Naive thymus-derived CD4-positive, alpha-beta T cell (primary cell): Measurements from ENCODE around the gene PIP4K2A. TPM values are rescaled to one million over a fixed set of nuclear protein-coding genes. Genes with fewer than 3 reads are reported as not detected.

Source experiments
- ATAC-seq: fragments of 150-1000 bp; cut with Tn5 transposase; 2 replicates; pipeline ENCODE4 v1.10.0; 2021; ENCODE audit warnings: mild to moderate bottlenecking, moderate library complexity
- CTCF ChIA-PET: fragments of 350-600 bp; sonication (Branson Sonifier 250); formaldehyde crosslinking; loops from one replicate; lab custom pipeline; 2021; ENCODE audit warnings: antibody characterized with exemption; lab: Charles Lee
- POLR2A ChIA-PET: fragments of 350-600 bp; sonication (Branson Sonifier 250); formaldehyde crosslinking; loops from one replicate; lab custom pipeline; 2021; ENCODE audit warnings: antibody characterized with exemption, inconsistent platforms; lab: Charles Lee
- DNase-seq, 9 donors: peaks; one replicate each; pipeline versions ENCODE4 v3.0.0 to v3.0.0-alpha.2; 2020 to 2022; ENCODE audit warnings: mixed read lengths in 1 of 9
- H3K27ac ChIP-seq: one replicate; pipeline ENCODE4 v1.7.0; 2013; ENCODE audit warnings: mild to moderate bottlenecking, low read depth, low read length, moderate library complexity
- H3K27me3 ChIP-seq, 2 donors: one replicate each; pipeline ENCODE4 v1.7.0; 2013; ENCODE audit warnings: low read length in 2 of 2, mild to moderate bottlenecking in 2 of 2, moderate library complexity in 2 of 2; ENCODE audit not compliant: control insufficient read depth in 2 of 2, insufficient read depth in 2 of 2
- H3K36me3 ChIP-seq, 3 experiments: 1 replicate in 2 of 3; 2 replicates in 1 of 3; pipeline ENCODE4 v1.7.0; 2013; ENCODE audit warnings: low read length in 3 of 3, mild to moderate bottlenecking in 3 of 3, moderate library complexity in 1 of 3; ENCODE audit not compliant: insufficient read depth in 3 of 3, control insufficient read depth in 2 of 3
- H3K4me1 ChIP-seq, 2 donors: one replicate each; pipeline ENCODE4 v1.7.0; 2013; ENCODE audit warnings: low read length in 2 of 2, mild to moderate bottlenecking in 2 of 2, moderate library complexity in 1 of 2; ENCODE audit not compliant: control insufficient read depth in 2 of 2, insufficient read depth in 2 of 2
- H3K4me3 ChIP-seq: 2 replicates; pipeline ENCODE4 v1.7.0; 2013; ENCODE audit warnings: mild to moderate bottlenecking, low read length
- H3K9me3 ChIP-seq, 3 experiments: 1 replicate in 2 of 3; 2 replicates in 1 of 3; pipeline ENCODE4 v1.7.0; 2013; ENCODE audit warnings: low read length in 3 of 3; ENCODE audit not compliant: control insufficient read depth in 2 of 3
- H3K27ac Mint-ChIP-seq, 9 donors: one replicate each; pipeline ENCODE4 v1.8.0; 2020 to 2022; ENCODE audit warnings: mixed read lengths in 9 of 9, mild to moderate bottlenecking in 8 of 9, moderate library complexity in 5 of 9, inconsistent platforms in 2 of 9
- H3K27me3 Mint-ChIP-seq, 5 donors: one replicate each; pipeline ENCODE4 v1.8.0; 2021 to 2022; ENCODE audit warnings: mixed read lengths in 5 of 5, mild to moderate bottlenecking in 1 of 5
- H3K36me3 Mint-ChIP-seq, 5 donors: one replicate each; pipeline ENCODE4 v1.8.0; 2020 to 2022; ENCODE audit warnings: mixed read lengths in 5 of 5, mild to moderate bottlenecking in 3 of 5, inconsistent platforms in 1 of 5
- H3K4me1 Mint-ChIP-seq, 7 donors: one replicate each; pipeline ENCODE4 v1.8.0; 2020 to 2022; ENCODE audit warnings: mixed read lengths in 7 of 7, mild to moderate bottlenecking in 3 of 7, inconsistent platforms in 1 of 7
- H3K4me3 Mint-ChIP-seq, 10 donors: one replicate each; pipeline ENCODE4 v1.8.0; 2020 to 2022; ENCODE audit warnings: mild to moderate bottlenecking in 10 of 10, mixed read lengths in 10 of 10, moderate library complexity in 6 of 10, inconsistent platforms in 2 of 10
- H3K9me3 Mint-ChIP-seq, 11 donors: one replicate each; pipeline ENCODE4 v1.8.0; 2020 to 2022; ENCODE audit warnings: mixed read lengths in 11 of 11, mild to moderate bottlenecking in 4 of 11, inconsistent platforms in 1 of 11, moderate library complexity in 1 of 11
- intact Hi-C, 2 donors: fragments of 100-400 bp; cut with micrococcal nuclease; formaldehyde crosslinking; loops; one replicate each; pipeline ENCODE4 v1.15.1; 2023
- polyA plus RNA-seq, 2 donors: library from polyadenylated mRNA; unstranded; fragments of 300-500 nt; fragmentation: Illumina TruSeq; gene quantifications; one replicate each; pipeline ENCODE4 v1.2.3, GENCODE V29; 2021
- total RNA-seq, 6 experiments: library from RNA in 5 of 6; stranded (reverse) in 5 of 6; gene quantifications; 1 replicate in 5 of 6; 2 replicates in 1 of 6; pipeline ENCODE4 v1.2.3 and lab custom pipeline; 2021 to 2026

The PIP4K2A gene
- total and polyA plus RNA-seq, 7 experiments from 2014 or later, result 40.9 to 152 (median 134) TPM

DNA sequence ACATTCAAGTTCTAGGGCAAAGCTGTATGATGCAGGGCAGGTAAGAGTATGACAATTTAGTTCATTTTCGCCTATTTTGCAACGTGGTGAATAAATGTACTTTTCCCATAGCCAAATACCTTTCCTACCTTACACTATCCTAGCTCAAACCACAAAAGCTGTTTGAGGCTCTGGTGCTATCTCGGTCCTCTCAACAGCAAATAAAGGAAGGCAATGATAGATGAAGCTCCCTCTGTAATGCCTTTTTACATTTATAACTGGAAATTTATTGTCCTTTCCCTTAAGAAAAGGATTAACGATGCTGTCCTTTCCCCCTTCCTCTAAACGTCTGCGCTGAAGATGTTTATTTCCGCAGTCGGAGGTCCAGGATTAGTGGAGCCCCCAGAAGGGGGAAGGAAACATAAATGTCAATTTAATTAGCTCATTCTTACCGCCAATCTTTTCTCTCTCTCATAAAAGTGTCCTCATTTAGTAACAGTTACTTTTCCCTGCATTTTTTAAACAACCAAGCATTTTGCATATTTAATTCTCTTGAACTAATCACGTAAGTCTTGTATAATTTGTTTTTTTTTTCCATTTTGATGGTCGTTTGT, 114.6 kb downstream of the PIP4K2A start:
- Histone ChIP-seq H3K36me3 (peaks cover 0 to 9% (median 9%) of the 10 kb centered on the region in 3 experiments), H3K4me3 (no peak overlapping the region), H3K9me3 (no peaks in the 10 kb centered on the region), H3K27ac (no peak overlapping the region), H3K4me1 (peaks cover 40 to 77% of the 10 kb centered on the region in 2 donors), H3K27me3 (no peaks in the 10 kb centered on the region)
- DNase-seq (no peak), ATAC-seq (no peak)
- Mint-ChIP-seq H3K36me3 (peaks cover 0 to 26% (median 15%) of the 10 kb centered on the region in 5 donors), H3K27ac (peak overlapping the region in 8 of 9 donors; percentile 54 to 91 (median 75)), H3K4me3 (peak overlapping the region in 4 of 10 donors; percentile 12 to 33 (median 28)), H3K4me1 (peaks cover 63 to 94% (median 81%) of the 10 kb centered on the region in 7 donors), H3K9me3 (no peaks in the 10 kb centered on the region), H3K27me3 (no peaks in the 10 kb centered on the region)
- ChIA-PET CTCF (interaction anchor here (0.5 to 1.0 kb wide), 4 partner anchors 14 to 300 kb away, joined by 3 to 4 read pairs (median 4); no protein-coding TSS in a partner anchor), POLR2A (interaction anchor here (0.6 to 2.4 kb wide), 4 partner anchors 10 to 49 kb away, joined by 3 to 13 read pairs (median 4); no protein-coding TSS in a partner anchor)
- intact Hi-C loops, result no loop called here

GRCh38 chr10:22599048-22599561, 115.3 kb downstream of the PIP4K2A start:
- ChIA-PET POLR2A (interaction anchor here (1.4 to 2.4 kb wide), 2 partner anchors 10 to 13 kb away, joined by 3 to 13 read pairs; no protein-coding TSS in a partner anchor), CTCF (interaction anchor here (0.9 kb wide), 1 partner anchor 25 kb away, joined by 4 read pairs; no protein-coding TSS in a partner anchor)
- H3K9me3 ChIP-seq, result no peaks in the 10 kb centered on the region
- DNase-seq (no peak), ATAC-seq (no peak)
- Mint-ChIP-seq H3K4me3 (peak overlapping the region in 4 of 10 donors; percentile 2 to 30 (median 20)), H3K9me3 (no peaks in the 10 kb centered on the region), H3K27me3 (no peaks in the 10 kb centered on the region), H3K27ac (peak overlapping the region in 7 of 9 donors; percentile 3 to 81 (median 60)), H3K4me1 (peaks cover 59 to 91% (median 77%) of the 10 kb centered on the region in 7 donors), H3K36me3 (peaks cover 0 to 26% (median 15%) of the 10 kb centered on the region in 5 donors)
- H3K27me3 ChIP-seq, result no peaks in the 10 kb centered on the region
- no peak overlapping the region for H3K27ac ChIP-seq
- intact Hi-C loops, result no loop called here
- H3K36me3 ChIP-seq, result peaks cover 0 to 9% (median 9%) of the 10 kb centered on the region in 3 experiments
- H3K4me1 ChIP-seq, result peaks cover 34 to 73% of the 10 kb centered on the region in 2 donors
- no peak overlapping the region for H3K4me3 ChIP-seq

DNA sequence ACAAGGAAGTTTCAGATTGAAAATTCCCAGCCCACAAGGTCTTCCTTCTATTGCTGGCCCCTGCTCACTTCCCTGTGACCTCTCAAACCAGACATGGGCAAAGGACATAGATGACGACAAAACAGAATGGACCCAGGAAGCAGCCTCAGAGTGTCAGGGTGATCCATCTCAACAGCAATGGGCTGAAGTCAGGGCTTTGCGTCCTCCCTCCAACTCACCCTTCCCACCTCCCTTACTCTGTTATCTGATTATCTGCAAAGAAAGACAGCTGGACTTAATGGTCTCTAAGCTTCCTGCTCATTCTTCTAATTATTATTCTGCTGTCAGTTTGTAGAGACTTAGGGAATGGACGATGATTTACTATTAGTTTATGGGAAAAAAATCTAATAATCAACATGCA, 115.9 kb downstream of the PIP4K2A start:
- no peaks in the 10 kb centered on the region for H3K27me3 ChIP-seq
- peaks cover 0 to 9% (median 9%) of the 10 kb centered on the region in 3 experiments for H3K36me3 ChIP-seq
- Mint-ChIP-seq H3K4me3 (no peak overlapping the region), H3K27ac (peak overlapping the region in 7 of 9 donors; percentile 19 to 68 (median 45)), H3K4me1 (peaks cover 58 to 89% (median 75%) of the 10 kb centered on the region in 7 donors), H3K27me3 (no peaks in the 10 kb centered on the region), H3K36me3 (peaks cover 0 to 22% (median 18%) of the 10 kb centered on the region in 5 donors), H3K9me3 (no peaks in the 10 kb centered on the region)
- POLR2A ChIA-PET, result interaction anchor here (1.4 kb wide), 1 partner anchor 9 kb away, joined by 3 read pairs; no protein-coding TSS in a partner anchor
- DNase-seq, result no peak
- H3K4me1 ChIP-seq, result peaks cover 34 to 68% of the 10 kb centered on the region in 2 donors
- no peaks in the 10 kb centered on the region for H3K9me3 ChIP-seq
- ATAC-seq, result no peak
- H3K4me3 ChIP-seq, result no peak overlapping the region
- intact Hi-C loops, result no loop called here
- no peak overlapping the region for H3K27ac ChIP-seq
- CTCF ChIA-PET, result no interaction called here

DNA sequence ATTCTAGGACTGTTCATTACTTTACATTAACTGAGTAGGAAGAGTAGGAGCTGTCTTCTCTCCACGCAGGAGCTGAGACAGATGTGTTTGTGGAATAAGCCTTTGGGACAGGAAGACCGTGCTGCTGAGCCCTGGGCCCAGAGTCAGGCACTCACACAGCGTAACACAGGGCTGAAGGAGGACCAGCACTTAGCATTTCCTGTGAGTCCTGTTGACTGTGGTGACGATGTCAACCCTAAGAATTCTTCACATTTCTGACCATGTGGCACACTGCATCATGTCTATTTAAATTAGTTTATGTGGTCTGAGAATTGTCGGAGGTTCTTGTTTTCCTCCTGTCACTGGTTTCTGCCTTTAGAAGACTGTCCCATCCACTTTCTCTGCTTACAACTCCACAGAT, 117.2 kb downstream of the PIP4K2A start:
- Histone ChIP-seq H3K36me3 (peaks cover 0 to 9% (median 9%) of the 10 kb centered on the region in 3 experiments), H3K4me1 (peaks cover 34 to 66% of the 10 kb centered on the region in 2 donors), H3K27me3 (no peaks in the 10 kb centered on the region), H3K27ac (no peak overlapping the region), H3K4me3 (no peak overlapping the region), H3K9me3 (no peaks in the 10 kb centered on the region)
- Mint-ChIP-seq H3K27me3 (no peaks in the 10 kb centered on the region), H3K36me3 (peaks cover 5 to 32% (median 20%) of the 10 kb centered on the region in 5 donors), H3K9me3 (no peaks in the 10 kb centered on the region), H3K27ac (peak overlapping the region in 8 of 9 donors; percentile 42 to 77 (median 59)), H3K4me3 (peak overlapping the region in 5 of 10 donors; percentile 6 to 60 (median 20)), H3K4me1 (peaks cover 57 to 90% (median 78%) of the 10 kb centered on the region in 7 donors)
- POLR2A ChIA-PET, result interaction anchor here (0.6 kb wide), 1 partner anchor 574 kb away, joined by 4 read pairs; no protein-coding TSS in a partner anchor
- CTCF ChIA-PET, result interaction anchor here (1.1 kb wide), 1 partner anchor 9 kb away, joined by 4 read pairs; no protein-coding TSS in a partner anchor
- peak; percentile 90 for ATAC-seq
- DNase-seq, result no peak
- intact Hi-C loops, result loop anchor here in 1 of 2 donors (2.0 kb wide), 1 partner anchor 14 kb away; no protein-coding TSS in a partner anchor

- Histone ChIP-seq H3K27ac (no peak overlapping the region), H3K36me3 (peaks cover 0 to 32% (median 17%) of the 10 kb centered on the region in 3 experiments), H3K4me3 (no peak overlapping the region), H3K27me3 (no peaks in the 10 kb centered on the region), H3K9me3 (no peaks in the 10 kb centered on the region), H3K4me1 (peaks cover 17 to 38% of the 10 kb centered on the region in 2 donors)
- intact Hi-C loops, result no loop called here
- Mint-ChIP-seq H3K27ac (peak overlapping the region in 5 of 9 donors; percentile 10 to 81 (median 43)), H3K36me3 (peaks cover 8 to 41% (median 17%) of the 10 kb centered on the region in 5 donors), H3K4me3 (no peak overlapping the region), H3K27me3 (no peaks in the 10 kb centered on the region), H3K9me3 (no peaks in the 10 kb centered on the region), H3K4me1 (peaks cover 33 to 74% (median 66%) of the 10 kb centered on the region in 7 donors)
- ChIA-PET POLR2A (no interaction called here), CTCF (no interaction called here)
- no peak for ATAC-seq
- DNase-seq, result no peak
Observed at GRCh38 chr10:22593636-22594198, 120.7 kb downstream of the PIP4K2A start.

DNA sequence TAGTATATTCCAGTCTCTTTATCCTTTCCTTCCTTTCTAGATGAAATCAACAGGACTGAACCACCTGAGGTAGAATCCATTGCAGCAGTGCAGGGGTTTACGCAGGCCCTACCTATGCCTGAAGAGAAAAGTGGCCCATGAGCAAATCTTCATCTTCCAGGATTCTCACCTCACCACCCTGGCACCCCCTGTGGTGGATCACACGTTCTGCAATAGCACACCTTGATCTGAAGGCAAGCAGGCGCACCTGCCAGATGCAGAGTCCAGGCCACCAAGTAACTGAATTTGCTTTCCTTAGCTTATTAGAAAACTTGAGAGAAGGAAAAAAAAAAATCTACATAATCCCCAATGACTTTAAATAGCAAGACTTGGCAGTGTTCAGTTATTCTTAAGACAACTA, 121.4 kb downstream of the PIP4K2A start:
- H3K27ac Mint-ChIP-seq, result peak overlapping the region in 8 of 9 donors; percentile 17 to 89 (median 68)
- Histone ChIP-seq H3K9me3 (no peaks in the 10 kb centered on the region), H3K27me3 (no peaks in the 10 kb centered on the region), H3K4me3 (no peak overlapping the region), H3K36me3 (peaks cover 0 to 37% (median 22%) of the 10 kb centered on the region in 3 experiments), H3K27ac (no peak overlapping the region), H3K4me1 (peaks cover 12 to 31% of the 10 kb centered on the region in 2 donors)
- ChIA-PET POLR2A (no interaction called here), CTCF (no interaction called here)
- intact Hi-C loops, result no loop called here
- H3K4me1 Mint-ChIP-seq, result peaks cover 28 to 74% (median 65%) of the 10 kb centered on the region in 7 donors
- H3K27me3 Mint-ChIP-seq, result no peaks in the 10 kb centered on the region
- ATAC-seq (no peak), DNase-seq (no peak)
- H3K9me3 Mint-ChIP-seq, result no peaks in the 10 kb centered on the region
- H3K4me3 Mint-ChIP-seq, result no peak overlapping the region
- peaks cover 13 to 47% (median 17%) of the 10 kb centered on the region in 5 donors for H3K36me3 Mint-ChIP-seq
